Measurements from ENCODE around the gene PTPRH. TPM values are rescaled to one million over a fixed set of nuclear protein-coding genes. Genes with fewer than 3 reads are reported as not detected.
A peak's percentile ranks its signal among the peaks of the same experiment; 100 is the strongest.

Gene PTPRH
- total and polyA plus RNA-seq, 9 of the 15 experiments (the other 6 are each of a cell fraction or from before 2014, with no cell fraction given), result 0.87 to 34.3 (median 22.7) TPM

GRCh38 chr19:55231391-55232285 is 22.3 kb upstream of the PTPRH start:
- POLR2A ChIA-PET, result interaction anchor here (0.6 to 1.1 kb wide), 4 partner anchors 8 to 63 kb away, joined by 3 read pairs; no protein-coding TSS in a partner anchor
- BruUV-seq (replicated peaks), result no TSS peak
- intact Hi-C loops (cut with micrococcal nuclease) (no loop called here), in situ Hi-C loops (cut with MboI) (no loop called here)
- peak overlapping the region in 1 of 2 experiments; percentile 15; a peak in 1 of 4 replicates for H3K9ac ChIP-seq (ENCODE audit: insufficient read depth in 1 of 2, low read depth in 2 of 2, low read length in 2 of 2)
- no peak overlapping the region for H3K4me2 ChIP-seq (ENCODE audit: insufficient read depth, low read length)
- WGBS (ENCODE audit: insufficient coverage, low coverage, missing lambda C conversion rate), result 93% methylated on average over 26 of the region's 30 CpGs
- FAIRE-seq (no peak), DNase-seq (ENCODE audit: extremely low read depth in 1 of 4, low spot score in 3 of 4) (no peak), ATAC-seq (no peak)
- CTCF ChIA-PET (ENCODE audit: low intra/inter-chr PET ratio), result no interaction called here
- no peaks in the 10 kb centered on the region for H4K20me1 ChIP-seq (replicated peaks; ENCODE audit: control insufficient read depth, insufficient read depth, low read length)
- H3K4me1 ChIP-seq (replicated peaks in 1 of 2; ENCODE audit: control insufficient read depth in 2 of 2, insufficient read depth in 2 of 2, low read length in 2 of 2), result peaks cover 0 to 43% of the 10 kb centered on the region in 2 experiments; a peak in 1 of 5 replicates
- H3K9me3 ChIP-seq (replicated peaks; ENCODE audit: control insufficient read depth, insufficient read depth, low read depth, low read length), result no peaks in the 10 kb centered on the region
- peaks cover 94% of the 10 kb centered on the region for H3K36me3 ChIP-seq (ENCODE audit: control insufficient read depth, insufficient read depth, low read length)
- no peak overlapping the region for H3K4me3 ChIP-seq
- peaks cover 3% of the 10 kb centered on the region for H3K9me1 ChIP-seq (ENCODE audit: control insufficient read depth, insufficient read depth, low read length)
- no peaks in the 10 kb centered on the region for H3K79me2 ChIP-seq (ENCODE audit: control insufficient read depth, insufficient read depth, low read length)
- no peak overlapping the region for H3K27ac ChIP-seq (ENCODE audit: extremely low read depth, low read depth, low read length)
- no peaks in the 10 kb centered on the region for H3K27me3 ChIP-seq (ENCODE audit: control insufficient read depth in 2 of 2, insufficient read depth in 2 of 2, low read length in 2 of 2)
- no peak for TF ChIP-seq ZNF408 (CRISPR knock-in tag; IDR thresholded peaks at IDR 0.05; ENCODE audit: low read depth)
- peak; percentile 49 for TF ChIP-seq POLR2G (IDR thresholded peaks at IDR 0.05; ENCODE audit: low read depth, low read length)
- no peak for TF ChIP-seq PRPF4 (IDR thresholded peaks at IDR 0.05; ENCODE audit: insufficient read depth, low read depth, low read length, poor library complexity, severe bottlenecking)
- H2AFZ ChIP-seq (ENCODE audit: low read depth, low read length), result no peak overlapping the region

GRCh38 chr19:55230780-55231179 is 21.5 kb upstream of the PTPRH start:
- Histone ChIP-seq H3K4me1 (replicated peaks in 1 of 2; ENCODE audit: control insufficient read depth in 2 of 2, insufficient read depth in 2 of 2, low read length in 2 of 2) (peaks cover 0 to 43% of the 10 kb centered on the region in 2 experiments; a peak in 1 of 5 replicates), H4K20me1 (replicated peaks; ENCODE audit: control insufficient read depth, insufficient read depth, low read length) (no peaks in the 10 kb centered on the region), H3K27ac (ENCODE audit: extremely low read depth, low read depth, low read length) (no peak overlapping the region), H3K9ac (ENCODE audit: insufficient read depth in 1 of 2, low read depth in 2 of 2, low read length in 2 of 2) (no peak overlapping the region), H3K79me2 (ENCODE audit: control insufficient read depth, insufficient read depth, low read length) (no peaks in the 10 kb centered on the region), H2AFZ (ENCODE audit: low read depth, low read length) (no peak overlapping the region), H3K4me3 (no peak overlapping the region), H3K4me2 (ENCODE audit: insufficient read depth, low read length) (no peak overlapping the region), H3K27me3 (ENCODE audit: control insufficient read depth in 2 of 2, insufficient read depth in 2 of 2, low read length in 2 of 2) (no peaks in the 10 kb centered on the region), H3K9me3 (replicated peaks; ENCODE audit: control insufficient read depth, insufficient read depth, low read depth, low read length) (no peaks in the 10 kb centered on the region), H3K36me3 (ENCODE audit: control insufficient read depth, insufficient read depth, low read length) (peaks cover 94% of the 10 kb centered on the region), H3K9me1 (ENCODE audit: control insufficient read depth, insufficient read depth, low read length) (peaks cover 3% of the 10 kb centered on the region)
- WGBS (ENCODE audit: insufficient coverage, low coverage, missing lambda C conversion rate), result 94% methylated on average over 5 of the region's 13 CpGs
- no TSS peak for BruUV-seq (replicated peaks)
- FAIRE-seq, result no peak
- intact Hi-C loops (cut with micrococcal nuclease) (no loop called here), in situ Hi-C loops (cut with MboI) (no loop called here)
- no peak for ATAC-seq
- no peak for DNase-seq (ENCODE audit: extremely low read depth in 1 of 4, low spot score in 3 of 4)
- ChIA-PET POLR2A (interaction anchor here (1.1 kb wide), 1 partner anchor 13 kb away, joined by 3 read pairs; no protein-coding TSS in a partner anchor), CTCF (ENCODE audit: low intra/inter-chr PET ratio) (no interaction called here)
- TF ChIP-seq POLR2G (IDR thresholded peaks at IDR 0.05; ENCODE audit: low read depth, low read length) (peak; percentile 32; the same call in 1 of the 2 replicates), REST (IDR thresholded peaks at IDR 0.05; ENCODE audit: borderline replicate concordance) (no peak), REST (CRISPR knock-in tag; IDR thresholded peaks at IDR 0.05; ENCODE audit: low read depth) (no peak)

Measured in K562 (cell line).